DND-41 (cell line): ENCODE measurements around the gene BMERB1.

Experiments used
- ATAC-seq: fragments of 200-7000 bp; cut with Tn5 transposase; 3 replicates; pipeline ENCODE4 v1.9.1; 2021; ENCODE audit warnings: low read depth; ENCODE audit not compliant: insufficient read depth
- DNase-seq: peaks from one replicate; pipeline ENCODE4 v3.0.0-alpha.2; 2020
- H2AFZ ChIP-seq: 2 replicates; pipeline ENCODE4 v1.6.0; 2012; ENCODE audit warnings: low read depth, low read length
- H3K27ac ChIP-seq: 2 replicates; pipeline ENCODE4 v1.5.1; 2012; ENCODE audit warnings: low read length, inconsistent platforms
- H3K27me3 ChIP-seq: fragments of 200-600 bp; sonication (generic); 2 replicates; pipeline ENCODE4 v1.6.0; 2012; ENCODE audit warnings: low read length, mild to moderate bottlenecking, inconsistent platforms; ENCODE audit not compliant: insufficient read depth, poor library complexity
- H3K36me3 ChIP-seq: 2 replicates; pipeline ENCODE4 v1.5.1; 2012; ENCODE audit warnings: low read length, inconsistent platforms; ENCODE audit not compliant: insufficient read depth
- H3K4me1 ChIP-seq: 2 replicates; pipeline ENCODE4 v1.5.1; 2012; ENCODE audit warnings: mild to moderate bottlenecking, low read length; ENCODE audit not compliant: insufficient read depth
- H3K4me2 ChIP-seq: 2 replicates; pipeline ENCODE4 v1.6.0; 2012; ENCODE audit warnings: mild to moderate bottlenecking, moderate library complexity, low read length, inconsistent platforms; ENCODE audit not compliant: insufficient read depth
- H3K4me3 ChIP-seq, 2 experiments: fragments of 200-600 bp in 1 of 2; shearing (Covaris generic) in 1 of 2; 2 replicates each; pipeline ENCODE4 v1.5.1; 2012 to 2016; ENCODE audit warnings: inconsistent platforms in 2 of 2, low read length in 2 of 2, mild to moderate bottlenecking in 2 of 2, low read depth in 1 of 2, moderate library complexity in 1 of 2
- H3K79me2 ChIP-seq: 2 replicates; pipeline ENCODE4 v1.6.0; 2012; ENCODE audit warnings: low read length, inconsistent platforms; ENCODE audit not compliant: insufficient read depth
- H3K9ac ChIP-seq: 2 replicates; pipeline ENCODE4 v1.6.0; 2012; ENCODE audit warnings: low read depth, mild to moderate bottlenecking, inconsistent platforms, low read length, moderate library complexity
- H3K9me3 ChIP-seq: 2 replicates; pipeline ENCODE4 v1.5.1; 2012; ENCODE audit warnings: low read length, moderate library complexity, mild to moderate bottlenecking, inconsistent platforms; ENCODE audit not compliant: insufficient read depth, severe bottlenecking
- H4K20me1 ChIP-seq: 2 replicates; pipeline ENCODE4 v1.6.0; 2012; ENCODE audit warnings: low read length; ENCODE audit not compliant: insufficient read depth
- EZH2 ChIP-seq: IDR thresholded peaks from 3 replicates; pipeline ENCODE4 v1.6.1; 2012; ENCODE audit warnings: borderline replicate concordance, low read depth, mild to moderate bottlenecking, moderate library complexity, low read length, inconsistent platforms; ENCODE audit not compliant: severe bottlenecking
- TF ChIP-seq, protein P1 (sequence below): IDR thresholded peaks from 2 replicates; pipeline ENCODE4 v1.5.1; 2012; ENCODE audit warnings: borderline replicate concordance, low read length, moderate library complexity, mild to moderate bottlenecking; ENCODE audit not compliant: poor library complexity, severe bottlenecking; ENCODE audit errors: extremely low read depth

Gene BMERB1

DNA sequence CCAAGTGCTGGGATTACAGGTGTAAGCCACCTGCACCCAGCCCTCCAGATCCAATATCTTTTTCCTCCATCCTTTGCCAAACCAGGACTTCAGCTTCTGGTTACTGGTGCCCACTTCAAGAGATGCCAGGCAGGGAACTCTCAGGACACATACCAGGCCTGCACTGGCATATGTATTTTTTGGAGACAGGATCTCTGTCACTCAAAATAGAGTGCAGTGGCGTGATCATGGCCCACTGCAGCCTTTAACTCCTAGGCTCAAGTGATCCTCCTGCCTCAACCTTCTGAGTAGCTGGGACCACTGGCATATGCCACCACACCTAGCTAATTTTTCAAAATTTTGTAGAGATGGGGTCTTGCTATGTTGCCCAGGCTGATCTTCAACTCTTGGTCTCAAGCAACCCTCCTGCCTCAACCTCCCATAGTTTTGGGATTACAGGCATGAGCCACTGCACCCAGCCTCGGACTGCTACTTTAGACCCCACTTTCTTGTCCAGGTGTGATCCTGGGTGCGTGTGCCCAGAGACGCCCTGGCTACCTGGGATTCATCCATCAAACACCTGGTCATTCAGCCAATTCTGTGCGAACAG lies 55.8 kb downstream of the BMERB1 start:
- Histone ChIP-seq H3K79me2 (no peaks in the 10 kb centered on the region), H3K4me2 (no peak overlapping the region)
- no peak for TF ChIP-seq EZH2
- TF ChIP-seq, protein P1, sequence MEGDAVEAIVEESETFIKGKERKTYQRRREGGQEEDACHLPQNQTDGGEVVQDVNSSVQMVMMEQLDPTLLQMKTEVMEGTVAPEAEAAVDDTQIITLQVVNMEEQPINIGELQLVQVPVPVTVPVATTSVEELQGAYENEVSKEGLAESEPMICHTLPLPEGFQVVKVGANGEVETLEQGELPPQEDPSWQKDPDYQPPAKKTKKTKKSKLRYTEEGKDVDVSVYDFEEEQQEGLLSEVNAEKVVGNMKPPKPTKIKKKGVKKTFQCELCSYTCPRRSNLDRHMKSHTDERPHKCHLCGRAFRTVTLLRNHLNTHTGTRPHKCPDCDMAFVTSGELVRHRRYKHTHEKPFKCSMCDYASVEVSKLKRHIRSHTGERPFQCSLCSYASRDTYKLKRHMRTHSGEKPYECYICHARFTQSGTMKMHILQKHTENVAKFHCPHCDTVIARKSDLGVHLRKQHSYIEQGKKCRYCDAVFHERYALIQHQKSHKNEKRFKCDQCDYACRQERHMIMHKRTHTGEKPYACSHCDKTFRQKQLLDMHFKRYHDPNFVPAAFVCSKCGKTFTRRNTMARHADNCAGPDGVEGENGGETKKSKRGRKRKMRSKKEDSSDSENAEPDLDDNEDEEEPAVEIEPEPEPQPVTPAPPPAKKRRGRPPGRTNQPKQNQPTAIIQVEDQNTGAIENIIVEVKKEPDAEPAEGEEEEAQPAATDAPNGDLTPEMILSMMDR, result no peak

DNA sequence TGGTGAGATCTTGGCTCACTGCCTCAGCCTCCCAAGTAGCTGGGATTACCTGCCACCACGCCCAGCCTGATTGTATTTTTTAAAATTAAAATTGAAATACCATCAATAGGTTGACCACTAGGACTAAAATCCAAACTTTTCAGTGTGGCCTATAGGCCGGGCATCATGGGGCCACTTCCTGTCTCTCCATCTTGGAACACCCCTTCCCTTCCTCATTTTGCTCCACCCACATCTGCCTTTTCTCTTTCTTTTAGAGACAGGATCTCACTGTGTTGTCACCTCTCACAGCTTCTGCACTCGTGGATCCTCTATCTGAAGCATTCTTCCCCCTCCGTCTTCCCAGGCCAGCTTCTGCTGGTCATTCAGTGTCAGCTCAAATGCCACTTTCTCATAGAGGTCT lies 57.0 kb downstream of the BMERB1 start:
- no peaks in the 10 kb centered on the region for H3K4me1 ChIP-seq
- no peaks in the 10 kb centered on the region for H3K9me3 ChIP-seq
- H4K20me1 ChIP-seq, result no peaks in the 10 kb centered on the region
- ATAC-seq (no peak), DNase-seq (no peak)
- TF ChIP-seq, protein P1, result no peak
- TF ChIP-seq EZH2, result no peak
- no peak overlapping the region for H3K27ac ChIP-seq
- H3K9ac ChIP-seq, result no peak overlapping the region
- H2AFZ ChIP-seq, result no peak overlapping the region
- H3K36me3 ChIP-seq, result no peaks in the 10 kb centered on the region
- no peaks in the 10 kb centered on the region for H3K27me3 ChIP-seq
- no peak overlapping the region for H3K4me2 ChIP-seq
- H3K4me3 ChIP-seq, result no peak overlapping the region
- no peaks in the 10 kb centered on the region for H3K79me2 ChIP-seq

More for the DNA sequence above, 55.8 kb downstream of the BMERB1 start:
- Histone ChIP-seq H3K9ac (no peak overlapping the region), H4K20me1 (no peaks in the 10 kb centered on the region), H3K27me3 (no peaks in the 10 kb centered on the region), H3K4me1 (no peaks in the 10 kb centered on the region), H3K36me3 (no peaks in the 10 kb centered on the region), H3K27ac (no peak overlapping the region), H3K9me3 (no peaks in the 10 kb centered on the region), H3K4me3 (no peak overlapping the region), H2AFZ (no peak overlapping the region)
- no peak for ATAC-seq
- DNase-seq, result no peak

DNA sequence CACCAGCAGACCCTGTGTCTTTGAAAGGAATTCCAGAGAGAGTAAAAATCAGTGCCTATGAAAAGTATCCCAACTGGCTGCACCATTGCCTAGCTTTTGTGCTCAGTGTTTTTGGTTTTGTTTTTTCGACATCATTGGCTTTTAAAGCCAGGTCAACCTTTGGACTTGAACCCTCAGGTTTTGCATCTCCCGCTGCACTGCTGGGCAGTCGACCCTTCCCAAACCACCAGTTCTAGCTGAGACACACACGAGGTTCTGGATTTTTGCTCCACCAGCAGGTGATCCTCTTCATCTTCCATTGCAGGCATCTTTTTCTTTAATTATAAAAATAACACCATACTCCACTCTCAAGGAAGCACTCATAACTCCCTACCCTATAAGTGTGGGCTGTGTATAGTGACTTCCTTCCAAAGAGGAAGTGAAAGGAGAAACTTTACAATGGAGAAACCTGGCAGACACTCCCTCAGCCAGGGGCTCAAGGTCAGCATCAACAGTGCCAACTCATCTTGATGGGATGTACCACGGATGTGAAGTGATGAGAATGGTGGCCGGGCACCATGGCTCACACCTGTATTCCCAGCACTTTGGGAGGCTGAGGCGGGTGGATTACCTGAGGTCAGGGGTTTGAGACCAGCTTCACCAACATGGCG lies 57.8 kb downstream of the BMERB1 start:
- H2AFZ ChIP-seq, result no peak overlapping the region
- H4K20me1 ChIP-seq, result no peaks in the 10 kb centered on the region
- no peak for TF ChIP-seq EZH2
- TF ChIP-seq, protein P1, result no peak
- DNase-seq, result no peak
- no peaks in the 10 kb centered on the region for H3K36me3 ChIP-seq
- H3K79me2 ChIP-seq, result no peaks in the 10 kb centered on the region
- H3K9ac ChIP-seq, result no peak overlapping the region
- no peaks in the 10 kb centered on the region for H3K4me1 ChIP-seq
- H3K4me2 ChIP-seq, result no peak overlapping the region
- no peak overlapping the region for H3K27ac ChIP-seq
- H3K27me3 ChIP-seq, result no peaks in the 10 kb centered on the region
- ATAC-seq, result no peak
- no peak overlapping the region for H3K4me3 ChIP-seq
- H3K9me3 ChIP-seq, result no peaks in the 10 kb centered on the region
